ENCODE results near the gene LRRC63. TPM values are rescaled to one million over a fixed set of nuclear protein-coding genes. Genes with fewer than 3 reads are reported as not detected.

The LRRC63 gene
- total RNA-seq, 1 experiment from 2014 or later: not detected

DNA sequence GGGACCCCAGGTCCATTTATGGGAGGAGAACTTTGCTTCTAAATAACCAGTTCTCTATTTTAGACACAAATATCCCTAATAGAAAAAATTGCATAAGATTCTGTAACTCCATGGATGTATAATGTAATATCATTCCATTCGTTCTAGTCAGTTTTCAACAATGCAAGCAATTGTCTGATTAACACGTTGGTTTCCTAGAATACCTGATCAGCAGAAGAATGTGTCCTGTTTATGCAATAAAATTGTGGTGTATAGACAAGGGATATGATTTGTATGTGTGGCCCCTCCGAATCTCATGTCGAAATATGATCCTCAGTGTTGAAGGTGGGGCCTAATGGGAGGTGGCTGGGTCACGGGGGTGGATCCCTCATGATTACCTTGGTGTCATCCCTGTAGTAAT lies 113.2 kb downstream of the LRRC63 start:
- intact Hi-C loops (cut with micrococcal nuclease; ENCODE audit: unreplicated experiment): loop anchor here (5.0 to 10.0 kb wide), 2 partner anchors 163 to 520 kb away; no protein-coding TSS in a partner anchor
- no peak for DNase-seq
- no peaks in the 10 kb centered on the region for H3K4me1 ChIP-seq
- H3K36me3 Mint-ChIP-seq (ENCODE audit: insufficient read depth, unreplicated experiment): no peaks in the 10 kb centered on the region
- ChIA-PET CTCF (no interaction called here), POLR2A (no interaction called here)
- TF ChIP-seq, protein P1, sequence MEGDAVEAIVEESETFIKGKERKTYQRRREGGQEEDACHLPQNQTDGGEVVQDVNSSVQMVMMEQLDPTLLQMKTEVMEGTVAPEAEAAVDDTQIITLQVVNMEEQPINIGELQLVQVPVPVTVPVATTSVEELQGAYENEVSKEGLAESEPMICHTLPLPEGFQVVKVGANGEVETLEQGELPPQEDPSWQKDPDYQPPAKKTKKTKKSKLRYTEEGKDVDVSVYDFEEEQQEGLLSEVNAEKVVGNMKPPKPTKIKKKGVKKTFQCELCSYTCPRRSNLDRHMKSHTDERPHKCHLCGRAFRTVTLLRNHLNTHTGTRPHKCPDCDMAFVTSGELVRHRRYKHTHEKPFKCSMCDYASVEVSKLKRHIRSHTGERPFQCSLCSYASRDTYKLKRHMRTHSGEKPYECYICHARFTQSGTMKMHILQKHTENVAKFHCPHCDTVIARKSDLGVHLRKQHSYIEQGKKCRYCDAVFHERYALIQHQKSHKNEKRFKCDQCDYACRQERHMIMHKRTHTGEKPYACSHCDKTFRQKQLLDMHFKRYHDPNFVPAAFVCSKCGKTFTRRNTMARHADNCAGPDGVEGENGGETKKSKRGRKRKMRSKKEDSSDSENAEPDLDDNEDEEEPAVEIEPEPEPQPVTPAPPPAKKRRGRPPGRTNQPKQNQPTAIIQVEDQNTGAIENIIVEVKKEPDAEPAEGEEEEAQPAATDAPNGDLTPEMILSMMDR (IDR thresholded peaks at IDR 0.05; ENCODE audit: insufficient read depth in 1 of 2, low read depth in 1 of 2, low read length in 1 of 2, severe bottlenecking in 1 of 2, unreplicated experiment in 1 of 2): no peak
- H3K27ac Mint-ChIP-seq (ENCODE audit: unreplicated experiment): no peak overlapping the region
- no peaks in the 10 kb centered on the region for H3K27me3 Mint-ChIP-seq (ENCODE audit: insufficient read depth, unreplicated experiment)
- no peaks in the 10 kb centered on the region for H3K27me3 ChIP-seq (replicated peaks; ENCODE audit: control insufficient read depth, insufficient read depth, low read length)
- no peaks in the 10 kb centered on the region for H3K4me1 Mint-ChIP-seq (ENCODE audit: low read depth, unreplicated experiment)
- no peak overlapping the region for H3K4me3 ChIP-seq (ENCODE audit: low read depth, low read length)
- no peaks in the 10 kb centered on the region for H3K9me3 Mint-ChIP-seq (ENCODE audit: unreplicated experiment)
- H3K36me3 ChIP-seq (ENCODE audit: control insufficient read depth, insufficient read depth, low read length): no peaks in the 10 kb centered on the region
- no peaks in the 10 kb centered on the region for H3K9me3 ChIP-seq
- no peak overlapping the region for H3K4me3 Mint-ChIP-seq (ENCODE audit: unreplicated experiment)
- BruUV-seq (replicated peaks): no TSS peak

Other genes with a start within 250 kb of the LRRC63 start
- gene ZC3H13, start 159.2 kb upstream of the LRRC63 start, total RNA-seq (2022): 45.0 and 47.0 TPM in 2 replicates
- gene CPB2, start 106.9 kb upstream of the LRRC63 start, total RNA-seq (2022): 0.18 TPM in 1 of 2 replicates, not detected in the other
- 32.1 and 37.8 TPM in 2 replicates for gene LCP1, start 29.8 kb upstream of the LRRC63 start, total RNA-seq (2022)
- gene RUBCNL, start 175.3 kb downstream of the LRRC63 start, total RNA-seq (2022): 14.0 and 16.0 TPM in 2 replicates

Measured in Caco-2 (cell line).